ENCODE data around the gene FGF18. TPM values are rescaled to one million over a fixed set of nuclear protein-coding genes. Genes with fewer than 3 reads are reported as not detected.
"Not testable (repeated sequence)": the region's sequence is repeated elsewhere in the genome, so short reads cannot be mapped to it uniquely, and the experiment has no call there.

FGF18 gene
- total RNA-seq, 1 donor from 2014 or later = not detected

DNA sequence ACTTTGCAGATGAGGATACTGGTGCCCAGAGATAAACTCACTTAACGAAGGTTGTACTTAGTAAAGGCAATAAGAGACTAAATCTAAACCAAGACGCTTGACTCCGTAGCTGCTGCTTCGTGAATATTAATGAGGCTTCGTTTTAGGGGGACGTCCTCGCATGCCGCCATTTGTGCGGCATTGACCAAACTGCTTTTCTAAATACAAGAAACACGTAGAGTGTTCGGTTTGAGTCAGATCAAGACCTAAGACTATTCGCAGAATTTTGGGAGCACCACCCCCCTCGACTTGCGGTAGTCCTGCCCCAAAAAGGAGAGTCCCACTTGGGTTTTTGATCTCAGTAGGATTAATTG is 30.7 kb upstream of the FGF18 start:
- Mint-ChIP-seq H3K27me3 (ENCODE audit: low read depth) (no peaks in the 10 kb centered on the region), H3K36me3 (ENCODE audit: low read depth) (peaks cover 62% of the 10 kb centered on the region), H3K4me3 (ENCODE audit: low read depth) (peak overlapping the region; percentile 94), H3K9me3 (no peaks in the 10 kb centered on the region), H3K27ac (peak overlapping the region; percentile 97), H3K4me1 (ENCODE audit: low read depth) (peaks cover 43% of the 10 kb centered on the region)
- peak; percentile 25 for DNase-seq (ENCODE audit: low spot score)
- intact Hi-C loops (cut with micrococcal nuclease) = loop anchor here (5.0 to 10.0 kb wide), 5 partner anchors 789 to 1754 kb away; partner anchors contain the start of genes BNIP1 and UBTD2

DNA sequence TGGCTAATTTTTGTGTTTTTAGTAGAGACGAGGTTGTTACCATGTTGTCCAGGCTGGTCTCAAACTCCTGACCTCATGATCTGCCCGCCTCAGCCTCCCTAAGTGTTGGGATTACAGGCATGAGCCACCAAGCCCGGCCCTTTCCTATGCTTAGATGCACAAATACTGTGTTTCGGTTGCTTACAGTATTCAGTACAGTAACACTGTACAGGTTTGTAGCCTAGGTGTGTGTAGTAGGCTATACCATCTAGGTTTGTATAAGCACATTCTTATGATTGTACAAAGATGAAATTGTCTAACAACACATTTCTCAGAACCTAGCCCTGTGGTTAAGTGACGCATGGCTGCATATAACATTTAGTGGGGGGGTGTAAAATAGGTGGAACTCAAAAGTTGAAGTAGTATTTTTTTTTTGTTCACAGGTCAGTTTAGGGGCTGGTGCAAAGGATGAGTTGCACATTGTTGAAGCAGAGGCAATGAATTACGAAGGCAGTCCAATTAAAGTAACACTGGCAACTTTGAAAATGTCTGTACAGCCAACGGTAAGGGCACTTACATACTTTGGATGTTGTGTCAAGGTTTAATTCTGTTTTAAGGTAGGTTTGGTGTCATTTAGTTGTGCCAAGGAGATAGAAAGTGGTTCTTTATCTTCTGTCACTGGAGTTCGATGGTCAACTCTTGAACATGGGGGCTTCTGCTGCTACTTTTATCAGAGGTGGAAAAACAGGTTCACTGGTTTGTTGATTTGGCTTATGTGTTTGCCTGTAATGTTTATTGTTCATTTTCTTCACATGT is 28.4 kb upstream of the FGF18 start:
- peak overlapping the region; percentile 47 for H3K27ac Mint-ChIP-seq
- DNase-seq (ENCODE audit: low spot score) = no peak
- no peaks in the 10 kb centered on the region for H3K27me3 Mint-ChIP-seq (ENCODE audit: low read depth)
- no peaks in the 10 kb centered on the region for H3K9me3 Mint-ChIP-seq
- H3K4me3 Mint-ChIP-seq (ENCODE audit: low read depth) = peak overlapping the region; percentile 94
- H3K4me1 Mint-ChIP-seq (ENCODE audit: low read depth) = peaks cover 46% of the 10 kb centered on the region
- intact Hi-C loops (cut with micrococcal nuclease) = loop anchor here (2.0 kb wide), 1 partner anchor 16 kb away; no protein-coding TSS in a partner anchor
- H3K36me3 Mint-ChIP-seq (ENCODE audit: low read depth) = peaks cover 82% of the 10 kb centered on the region

DNA sequence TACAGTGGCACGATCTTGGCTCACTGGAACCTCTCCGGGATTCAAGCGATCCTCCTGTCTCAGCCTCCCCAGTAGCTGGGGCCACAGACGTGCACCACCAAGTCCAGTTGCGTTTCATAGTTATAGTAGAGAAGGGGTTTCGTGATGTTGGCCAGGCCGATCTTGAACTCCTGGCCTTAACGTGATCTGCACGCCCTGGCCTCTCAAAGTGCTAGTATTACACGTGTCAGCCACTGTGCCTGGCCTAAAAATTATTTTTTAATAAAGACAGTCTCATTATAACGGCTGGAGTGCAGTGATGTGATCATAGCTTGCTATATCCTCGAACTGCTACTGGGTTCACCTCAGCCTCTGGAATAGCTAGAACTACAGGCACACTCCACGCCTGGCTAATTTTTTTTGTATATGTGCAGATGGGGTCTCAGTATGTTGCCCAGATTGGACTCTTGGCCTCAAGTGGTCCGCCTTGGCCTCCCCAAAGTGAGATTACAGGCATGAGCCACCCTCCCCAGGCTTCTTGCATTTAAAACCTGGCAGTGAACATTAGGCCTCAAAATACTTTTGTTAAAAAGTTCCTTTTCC is 27.4 kb upstream of the FGF18 start:
- DNase-seq (ENCODE audit: low spot score) = no peak
- Mint-ChIP-seq H3K27ac (no peak overlapping the region), H3K9me3 (no peaks in the 10 kb centered on the region), H3K36me3 (ENCODE audit: low read depth) (peaks cover 90% of the 10 kb centered on the region), H3K27me3 (ENCODE audit: low read depth) (no peaks in the 10 kb centered on the region), H3K4me3 (ENCODE audit: low read depth) (peak overlapping the region; percentile 52), H3K4me1 (ENCODE audit: low read depth) (peaks cover 46% of the 10 kb centered on the region)
- intact Hi-C loops (cut with micrococcal nuclease) = loop anchor here (2.0 kb wide), 1 partner anchor 15 kb away; no protein-coding TSS in a partner anchor

DNA sequence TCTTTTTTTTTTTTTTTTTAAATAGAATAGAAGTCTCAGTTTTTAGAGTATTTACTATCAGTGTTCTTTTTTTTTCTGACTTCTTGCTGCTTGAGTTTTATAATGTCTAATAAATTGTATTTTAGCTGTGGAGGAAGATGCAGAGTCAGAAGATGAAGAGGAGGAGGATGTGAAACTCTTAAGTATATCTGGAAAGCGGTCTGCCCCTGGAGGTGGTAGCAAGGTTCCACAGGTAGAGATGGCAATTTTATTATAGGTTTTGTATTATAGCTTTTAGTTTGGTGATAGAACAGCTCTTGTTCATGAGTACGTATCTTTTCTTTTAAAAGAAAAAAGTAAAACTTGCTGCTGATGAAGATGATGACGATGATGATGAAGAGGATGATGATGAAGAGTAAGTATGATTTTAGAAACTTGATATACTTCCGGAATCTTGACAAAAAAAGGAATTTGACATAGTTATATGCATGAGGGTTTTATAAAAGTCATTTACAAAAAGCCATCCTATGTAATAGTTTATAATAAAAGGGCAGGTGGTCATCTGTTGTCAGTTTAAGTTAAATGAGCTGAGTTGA is 26.8 kb upstream of the FGF18 start:
- no peaks in the 10 kb centered on the region for H3K9me3 Mint-ChIP-seq
- peak overlapping the region; percentile 52 for H3K4me3 Mint-ChIP-seq (ENCODE audit: low read depth)
- intact Hi-C loops (cut with micrococcal nuclease) = no loop called here
- no peaks in the 10 kb centered on the region for H3K27me3 Mint-ChIP-seq (ENCODE audit: low read depth)
- H3K4me1 Mint-ChIP-seq (ENCODE audit: low read depth) = peaks cover 51% of the 10 kb centered on the region
- H3K27ac Mint-ChIP-seq = peak overlapping the region; percentile 38
- DNase-seq (ENCODE audit: low spot score) = no peak
- peaks cover 94% of the 10 kb centered on the region for H3K36me3 Mint-ChIP-seq (ENCODE audit: low read depth)

DNA sequence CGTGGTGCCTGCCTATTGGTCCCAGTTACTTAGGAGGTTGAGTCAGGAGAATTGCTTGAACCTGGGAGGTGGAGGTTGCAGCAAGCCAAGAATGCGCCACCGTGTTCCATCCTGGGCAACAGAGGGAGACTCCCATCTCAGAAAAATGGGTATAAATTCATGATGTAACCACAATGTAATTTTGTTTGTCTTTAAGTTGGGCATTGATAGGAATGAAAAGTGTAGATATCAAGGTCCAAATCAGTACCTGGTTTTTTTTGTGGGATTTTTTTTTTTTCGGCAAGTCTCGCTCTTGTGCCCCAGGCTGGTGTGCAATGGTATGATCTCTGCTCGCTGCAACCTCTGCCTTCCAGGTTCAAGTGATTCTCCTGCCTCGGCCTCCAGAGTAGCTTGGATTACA is 24.4 kb upstream of the FGF18 start:
- Mint-ChIP-seq H3K27ac (no peak overlapping the region), H3K4me3 (ENCODE audit: low read depth) (no peak overlapping the region), H3K4me1 (ENCODE audit: low read depth) (peaks cover 49% of the 10 kb centered on the region), H3K9me3 (no peaks in the 10 kb centered on the region), H3K36me3 (ENCODE audit: low read depth) (peaks cover 94% of the 10 kb centered on the region), H3K27me3 (ENCODE audit: low read depth) (no peaks in the 10 kb centered on the region)
- no peak for DNase-seq (ENCODE audit: low spot score)
- intact Hi-C loops (cut with micrococcal nuclease) = no loop called here

DNA sequence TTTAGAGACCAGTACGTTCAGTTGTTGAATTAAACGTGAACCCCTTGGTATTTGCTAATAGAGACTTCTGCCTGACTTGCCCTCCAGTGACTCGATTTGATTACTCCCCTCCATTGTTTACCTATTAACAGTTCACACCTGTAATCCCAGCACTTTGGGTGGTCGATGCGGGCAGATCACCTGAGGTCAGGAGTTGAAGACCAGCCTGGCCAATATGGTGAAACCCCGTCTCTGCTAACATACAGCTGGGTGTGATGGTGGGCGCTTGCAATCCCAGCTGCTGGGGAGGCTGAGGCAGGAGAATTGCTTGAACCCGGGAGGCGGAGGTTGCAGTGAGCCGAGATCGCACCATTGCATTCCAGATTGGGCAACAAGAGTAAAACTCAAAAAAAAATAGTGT is 22.9 kb upstream of the FGF18 start:
- H3K27me3 Mint-ChIP-seq (ENCODE audit: low read depth); H3K4me3 Mint-ChIP-seq (ENCODE audit: low read depth); H3K27ac Mint-ChIP-seq; DNase-seq (ENCODE audit: low spot score); intact Hi-C loops (cut with micrococcal nuclease); H3K9me3 Mint-ChIP-seq: not testable (repeated sequence)
- H3K36me3 Mint-ChIP-seq (ENCODE audit: low read depth) = peaks cover 94% of the 10 kb centered on the region
- H3K4me1 Mint-ChIP-seq (ENCODE audit: low read depth) = peaks cover 36% of the 10 kb centered on the region

DNA sequence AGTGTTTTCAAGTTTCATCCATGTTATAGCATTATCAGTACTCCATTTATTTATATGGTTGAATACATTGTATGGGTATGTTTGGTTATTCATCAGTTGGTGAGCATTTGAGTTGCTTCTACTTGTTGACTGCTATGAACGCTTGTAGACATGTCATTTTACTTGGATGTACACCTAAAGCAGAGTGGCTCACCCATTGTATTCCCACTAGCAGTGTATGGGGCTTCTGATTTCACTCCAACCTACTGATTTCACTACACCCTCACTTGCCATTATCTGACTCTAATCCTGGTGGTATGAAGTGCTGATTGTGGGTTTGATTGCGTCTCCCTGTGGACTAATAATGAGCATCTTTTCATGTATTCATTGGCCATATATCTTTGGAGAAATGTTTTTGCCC is 22.3 kb upstream of the FGF18 start:
- no peak for DNase-seq (ENCODE audit: low spot score)
- H3K36me3 Mint-ChIP-seq (ENCODE audit: low read depth) = peaks cover 93% of the 10 kb centered on the region
- no peaks in the 10 kb centered on the region for H3K9me3 Mint-ChIP-seq
- no peak overlapping the region for H3K27ac Mint-ChIP-seq
- peaks cover 38% of the 10 kb centered on the region for H3K4me1 Mint-ChIP-seq (ENCODE audit: low read depth)
- H3K4me3 Mint-ChIP-seq (ENCODE audit: low read depth) = no peak overlapping the region
- no peaks in the 10 kb centered on the region for H3K27me3 Mint-ChIP-seq (ENCODE audit: low read depth)
- intact Hi-C loops (cut with micrococcal nuclease) = no loop called here

DNA sequence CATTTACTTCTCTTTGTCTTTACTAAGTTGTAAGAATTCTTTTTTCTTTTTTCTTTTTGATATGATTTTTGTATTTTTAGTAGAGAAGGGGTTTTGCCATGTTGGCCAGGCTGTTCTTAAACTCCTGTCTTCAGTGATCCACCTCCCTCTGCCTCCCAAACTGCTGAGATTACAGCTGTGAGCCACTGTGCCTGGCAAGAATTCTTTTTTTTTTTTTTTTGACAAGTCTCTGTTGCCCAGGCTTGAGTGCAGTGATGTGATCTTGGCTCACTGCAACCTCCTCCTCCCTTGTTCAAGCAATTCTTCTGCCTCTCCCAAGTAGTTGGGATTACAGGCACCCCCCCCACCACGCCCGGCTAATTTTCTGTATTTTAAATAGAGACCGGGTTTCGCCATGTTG is 21.8 kb upstream of the FGF18 start:
- Mint-ChIP-seq H3K4me3 (ENCODE audit: low read depth) (no peak overlapping the region), H3K36me3 (ENCODE audit: low read depth) (peaks cover 90% of the 10 kb centered on the region), H3K9me3 (no peaks in the 10 kb centered on the region), H3K27ac (no peak overlapping the region), H3K27me3 (ENCODE audit: low read depth) (no peaks in the 10 kb centered on the region), H3K4me1 (ENCODE audit: low read depth) (peaks cover 36% of the 10 kb centered on the region)
- no peak for DNase-seq (ENCODE audit: low spot score)
- intact Hi-C loops (cut with micrococcal nuclease) = no loop called here

DNA sequence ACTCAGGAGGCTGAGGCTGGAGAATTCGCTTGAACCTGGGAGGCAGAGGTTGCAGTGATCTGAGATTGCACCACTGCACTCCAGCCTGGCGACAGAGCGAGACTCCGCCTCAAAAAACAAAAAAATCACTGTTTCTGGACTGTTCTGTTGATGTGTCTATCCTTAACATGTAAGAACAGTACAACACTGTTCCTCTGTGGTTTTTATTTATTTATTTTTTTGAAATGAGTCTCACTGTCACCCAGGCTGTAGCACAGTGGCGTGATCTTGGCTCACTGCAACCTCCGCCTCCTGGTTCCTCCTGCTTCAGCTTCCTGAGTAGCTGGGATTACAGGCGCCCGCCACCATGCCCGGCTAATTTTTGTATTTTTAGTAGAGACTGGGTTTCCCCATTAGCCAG is 20.8 kb upstream of the FGF18 start:
- DNase-seq (ENCODE audit: low spot score); H3K4me3 Mint-ChIP-seq (ENCODE audit: low read depth); H3K9me3 Mint-ChIP-seq; H3K27ac Mint-ChIP-seq; H3K27me3 Mint-ChIP-seq (ENCODE audit: low read depth); intact Hi-C loops (cut with micrococcal nuclease): not testable (repeated sequence)
- peaks cover 27% of the 10 kb centered on the region for H3K4me1 Mint-ChIP-seq (ENCODE audit: low read depth)
- peaks cover 82% of the 10 kb centered on the region for H3K36me3 Mint-ChIP-seq (ENCODE audit: low read depth)

DNA sequence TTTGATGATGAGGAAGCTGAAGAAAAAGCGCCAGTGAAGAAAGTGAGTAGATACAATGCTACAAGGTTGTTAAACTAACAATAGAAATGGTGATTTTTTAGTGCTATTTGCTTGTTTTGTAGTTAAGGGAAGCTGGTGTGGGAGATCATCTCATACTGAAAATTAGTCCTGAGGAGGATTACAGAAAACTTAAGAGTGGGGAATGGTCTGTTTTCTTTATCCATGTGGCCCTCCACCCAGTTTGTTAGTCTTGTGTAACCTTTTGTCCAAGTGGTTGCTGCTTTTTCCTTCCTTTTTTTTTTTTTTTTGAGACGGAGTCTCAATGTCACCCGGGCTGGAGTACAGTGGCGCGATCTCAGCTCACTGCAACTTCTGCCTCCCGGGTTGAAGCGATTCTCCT is 19.3 kb upstream of the FGF18 start:
- no peak overlapping the region for H3K27ac Mint-ChIP-seq
- peaks cover 74% of the 10 kb centered on the region for H3K36me3 Mint-ChIP-seq (ENCODE audit: low read depth)
- no peaks in the 10 kb centered on the region for H3K27me3 Mint-ChIP-seq (ENCODE audit: low read depth)
- DNase-seq (ENCODE audit: low spot score) = no peak
- peaks cover 26% of the 10 kb centered on the region for H3K4me1 Mint-ChIP-seq (ENCODE audit: low read depth)
- no peak overlapping the region for H3K4me3 Mint-ChIP-seq (ENCODE audit: low read depth)
- no peaks in the 10 kb centered on the region for H3K9me3 Mint-ChIP-seq
- intact Hi-C loops (cut with micrococcal nuclease) = no loop called here

DNA sequence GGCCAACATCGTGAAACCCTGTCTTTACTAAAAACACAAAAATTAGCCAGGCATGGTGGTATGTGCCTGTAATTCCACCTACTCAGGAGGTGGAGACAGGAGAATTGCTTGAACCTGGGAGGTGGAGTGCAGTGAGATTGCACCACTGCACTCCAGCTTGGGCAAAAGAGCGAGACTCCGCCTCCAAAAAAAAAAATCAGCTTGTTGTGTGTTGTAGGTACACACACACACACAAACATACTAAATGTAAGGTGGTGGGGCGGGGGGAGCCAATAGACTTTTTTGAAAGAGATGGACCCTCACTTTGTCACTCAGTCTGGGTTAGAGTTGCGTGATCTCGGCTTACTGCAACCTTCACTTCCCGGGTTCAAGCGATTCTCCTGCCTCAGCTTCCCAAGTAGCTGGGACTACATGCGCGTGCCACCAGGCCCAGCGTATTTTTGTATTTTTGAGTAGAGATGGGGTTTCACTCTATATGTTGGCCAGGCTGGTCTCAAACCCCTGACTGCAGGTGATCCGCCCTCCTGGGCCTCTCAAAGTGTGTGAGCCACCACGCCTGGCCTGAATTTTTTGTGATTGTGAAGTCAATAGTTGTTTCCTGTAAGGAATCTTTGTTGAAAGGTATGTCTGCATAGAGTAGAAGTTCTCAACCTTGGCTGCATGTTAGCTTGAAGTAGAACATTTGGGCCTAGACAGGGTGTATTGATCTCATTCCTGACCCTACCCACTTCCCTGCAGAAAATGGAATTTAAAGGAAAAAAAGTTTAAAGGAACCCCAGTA is 18.1 kb upstream of the FGF18 start:
- Mint-ChIP-seq H3K27ac (no peak overlapping the region), H3K4me1 (ENCODE audit: low read depth) (peaks cover 30% of the 10 kb centered on the region), H3K36me3 (ENCODE audit: low read depth) (peaks cover 78% of the 10 kb centered on the region), H3K4me3 (ENCODE audit: low read depth) (no peak overlapping the region), H3K27me3 (ENCODE audit: low read depth) (no peaks in the 10 kb centered on the region), H3K9me3 (no peaks in the 10 kb centered on the region)
- intact Hi-C loops (cut with micrococcal nuclease) = no loop called here
- no peak for DNase-seq (ENCODE audit: low spot score)

DNA sequence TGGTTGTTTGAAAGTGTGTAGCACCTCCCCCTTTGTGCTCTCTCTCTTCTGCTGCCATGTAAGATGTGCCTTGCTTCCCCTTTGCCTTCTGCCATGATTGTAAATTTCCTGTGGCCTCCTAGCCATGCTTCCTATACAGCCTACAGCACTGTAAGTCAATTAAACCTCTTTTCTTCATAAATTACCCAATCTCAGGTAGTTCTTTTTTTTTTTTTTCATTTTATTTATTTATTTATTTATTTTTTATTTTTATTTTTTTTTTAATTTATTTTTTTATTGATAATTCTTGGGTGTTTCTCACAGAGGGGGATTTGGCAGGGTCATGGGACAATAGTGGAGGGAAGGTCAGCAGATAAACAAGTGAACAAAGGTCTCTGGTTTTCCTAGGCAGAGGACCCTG is 16.7 kb upstream of the FGF18 start:
- H3K4me3 Mint-ChIP-seq (ENCODE audit: low read depth); H3K9me3 Mint-ChIP-seq; DNase-seq (ENCODE audit: low spot score); intact Hi-C loops (cut with micrococcal nuclease); H3K27me3 Mint-ChIP-seq (ENCODE audit: low read depth); H3K27ac Mint-ChIP-seq: not testable (repeated sequence)
- Mint-ChIP-seq H3K36me3 (ENCODE audit: low read depth) (peaks cover 78% of the 10 kb centered on the region), H3K4me1 (ENCODE audit: low read depth) (peaks cover 32% of the 10 kb centered on the region)
